ENCODE measurements around the gene FBXO24.

Gene FBXO24

GRCh38 chr7:100626530-100627237 is 40.6 kb downstream of the FBXO24 start:
- DNase-seq = peak; percentile 75

DNA sequence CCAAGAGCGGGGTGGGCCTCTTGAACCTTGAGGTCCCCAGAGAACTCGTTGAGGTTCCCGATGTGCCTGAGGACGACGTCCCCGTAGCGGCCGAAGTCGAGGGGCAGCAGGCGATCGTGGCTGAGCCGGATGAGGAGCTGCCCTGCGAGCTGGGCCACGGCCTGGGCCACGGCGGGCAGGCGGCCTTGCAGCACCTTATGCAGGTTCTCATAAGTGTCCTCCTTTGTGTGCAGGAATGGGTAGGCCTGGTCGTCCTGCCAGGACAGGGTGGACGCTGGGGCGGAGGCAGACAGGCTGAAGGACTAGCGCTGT is 41.1 kb downstream of the FBXO24 start:
- DNase-seq = no peak

DNA sequence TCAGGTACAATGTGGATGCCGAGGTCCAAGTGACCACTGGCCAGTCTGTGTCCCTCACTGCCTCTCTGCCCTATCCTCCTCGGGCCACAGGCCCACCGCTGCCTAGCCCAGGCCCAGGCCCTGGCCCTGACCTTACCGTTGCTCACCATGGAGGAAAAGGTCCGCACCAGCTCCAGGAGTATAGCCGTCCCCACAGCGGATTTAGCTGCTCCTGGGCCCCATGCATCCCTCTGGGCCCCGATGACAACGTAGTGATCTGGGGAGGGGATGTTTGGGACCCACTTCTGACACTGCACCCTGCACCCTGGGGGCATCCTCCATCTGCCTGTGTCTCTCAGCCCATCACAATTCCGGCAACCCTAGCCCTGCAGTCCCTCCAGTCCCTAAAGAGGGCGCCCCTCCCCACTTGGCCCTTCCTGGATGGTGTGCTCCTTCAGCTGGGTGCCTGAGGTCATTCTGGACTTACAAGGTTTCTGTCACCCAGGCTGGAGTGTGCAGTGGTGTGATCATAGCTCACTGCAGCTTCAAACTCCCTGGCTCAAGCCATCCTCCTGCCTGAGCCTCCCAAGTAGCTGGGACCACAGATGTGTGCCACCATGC is 43.1 kb downstream of the FBXO24 start:
- DNase-seq = peak; percentile 44

DNA sequence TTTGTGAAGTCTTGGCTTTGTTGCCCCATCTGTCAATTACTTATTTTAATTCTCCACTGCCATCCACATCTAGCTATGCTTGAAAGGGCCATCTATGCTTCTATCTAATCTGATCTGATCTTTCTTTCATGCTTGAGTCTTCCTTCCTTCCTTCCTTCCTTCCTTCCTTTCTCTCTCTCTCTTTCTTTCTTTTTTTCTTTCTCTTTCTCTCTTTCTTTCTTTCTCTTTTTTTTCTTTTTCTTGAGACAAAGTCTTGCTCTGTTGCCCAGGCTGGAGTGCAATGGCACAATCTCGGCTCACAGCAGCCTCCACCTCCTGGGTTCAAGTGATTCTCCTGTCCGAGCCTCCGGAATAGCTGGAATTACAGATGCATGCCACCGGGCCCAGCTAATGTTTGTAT is 43.9 kb downstream of the FBXO24 start:
- no peak for DNase-seq

DNA sequence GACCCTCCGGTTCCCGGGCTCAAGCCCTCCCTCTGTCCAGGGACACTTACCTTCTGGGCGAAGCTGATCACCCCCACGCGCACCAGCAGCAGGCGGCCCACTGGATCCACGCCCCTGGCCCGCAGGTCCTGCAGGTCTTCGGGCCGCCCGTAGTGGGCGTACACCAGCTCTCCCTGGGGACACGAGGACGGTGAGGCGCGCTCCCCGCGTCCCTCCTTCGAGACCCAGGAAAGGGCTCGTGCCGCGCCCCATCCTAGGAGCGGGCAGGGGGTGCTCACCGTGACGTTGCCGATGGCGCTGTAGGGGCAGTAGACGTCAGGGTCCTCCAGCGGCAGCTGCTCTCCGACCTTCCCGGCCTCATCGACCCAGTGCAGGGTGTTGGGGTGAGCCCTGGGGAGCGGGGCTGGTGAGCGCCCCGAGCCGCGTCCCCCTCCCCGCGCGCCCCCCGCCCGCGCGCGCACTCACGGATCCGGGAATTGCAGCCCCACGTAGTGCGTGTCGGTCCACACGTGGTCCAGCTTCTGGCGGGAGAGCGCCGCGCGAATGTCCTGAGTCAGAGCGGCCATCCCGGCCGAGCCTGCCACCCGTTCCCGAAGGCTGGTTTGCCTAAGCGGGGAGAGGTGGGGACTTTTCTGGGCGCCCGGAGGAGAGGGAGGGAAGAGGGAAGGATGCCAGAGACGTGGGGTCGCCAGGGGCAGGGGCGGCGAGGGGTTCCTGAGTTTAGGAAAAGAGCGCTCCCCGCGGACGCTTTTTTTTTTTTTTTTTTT is 47.0 kb downstream of the FBXO24 start:
- peak; percentile 44 for DNase-seq

DNA sequence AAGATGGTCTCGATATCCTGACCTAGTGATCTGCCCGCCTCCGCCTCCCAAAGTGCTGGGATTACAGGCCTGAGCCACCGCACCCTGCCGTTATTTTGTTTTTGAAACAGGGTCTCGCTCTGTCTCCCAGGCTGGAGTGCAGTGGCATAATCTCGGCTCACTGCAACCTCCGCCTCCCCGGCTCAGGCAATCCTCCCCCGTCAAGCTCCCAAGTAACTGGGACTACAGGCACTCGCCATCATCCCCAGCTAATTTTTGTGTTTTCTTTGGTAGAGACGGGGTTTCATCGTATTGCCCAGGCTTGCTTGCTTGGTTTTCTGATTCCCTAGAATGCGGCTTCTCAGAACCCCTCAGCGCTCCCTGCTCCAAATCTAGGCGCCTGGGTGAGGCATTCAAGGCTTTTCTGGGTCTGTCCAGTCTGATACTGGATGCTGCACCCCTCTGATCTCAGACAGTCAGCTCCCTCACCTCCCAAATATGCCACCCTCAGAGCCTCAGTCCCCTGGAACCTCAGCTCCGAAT is 53.9 kb downstream of the FBXO24 start:
- no peak for DNase-seq

DNA sequence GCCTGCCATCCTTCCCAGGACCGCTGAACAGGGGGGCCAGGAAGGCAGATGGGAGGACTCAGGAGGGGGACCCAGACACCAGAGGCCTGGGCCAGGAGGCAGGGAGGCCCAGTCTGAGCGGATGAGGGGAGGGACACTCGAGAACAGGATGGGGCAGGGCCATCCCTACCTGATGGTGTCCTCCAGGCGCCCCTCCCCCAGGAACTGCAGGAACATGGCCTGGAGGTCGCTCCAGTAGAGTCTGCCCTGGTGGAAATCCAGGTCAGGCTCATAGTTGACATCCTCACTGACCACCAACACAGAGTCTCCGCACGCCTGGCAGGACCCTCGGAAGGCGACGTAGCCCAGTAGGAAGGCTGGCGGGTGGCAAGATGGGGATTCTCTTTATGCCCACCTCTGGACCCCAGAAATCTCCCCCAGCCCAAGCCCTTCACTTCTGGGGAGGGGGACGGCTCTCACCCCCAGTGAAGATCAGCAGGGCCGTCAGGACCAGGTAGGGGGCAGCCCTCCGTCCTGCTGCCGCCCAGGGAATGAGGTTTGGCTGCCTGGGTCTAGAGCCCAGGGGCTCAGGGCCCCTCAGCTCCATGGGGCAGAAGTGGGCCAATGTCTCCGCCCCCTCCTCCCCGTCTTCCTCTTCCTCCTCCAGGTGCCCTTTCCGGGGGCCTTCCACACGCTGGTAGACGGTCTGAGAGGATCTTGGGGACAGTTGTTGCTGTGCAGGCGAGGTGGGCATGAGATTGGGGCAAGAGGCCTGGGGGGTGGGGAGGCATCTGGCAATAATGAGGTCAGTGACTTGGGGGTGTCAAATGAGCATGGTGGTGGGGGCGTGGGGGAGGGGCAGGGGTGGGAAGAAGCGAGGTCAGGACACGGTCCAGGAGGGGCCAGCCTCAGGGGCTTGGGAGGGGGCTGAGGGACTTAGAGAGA is 54.7 kb downstream of the FBXO24 start:
- DNase-seq = no peak

- no peak for DNase-seq
Observed at GRCh38 chr7:100641463-100641859, 55.3 kb downstream of the FBXO24 start, which contains the start of gene TFR2. TSS of gene TFR2 (minus strand) at chr7:100641552. CDS start at chr7:100641509, 43 bp downstream.

DNA sequence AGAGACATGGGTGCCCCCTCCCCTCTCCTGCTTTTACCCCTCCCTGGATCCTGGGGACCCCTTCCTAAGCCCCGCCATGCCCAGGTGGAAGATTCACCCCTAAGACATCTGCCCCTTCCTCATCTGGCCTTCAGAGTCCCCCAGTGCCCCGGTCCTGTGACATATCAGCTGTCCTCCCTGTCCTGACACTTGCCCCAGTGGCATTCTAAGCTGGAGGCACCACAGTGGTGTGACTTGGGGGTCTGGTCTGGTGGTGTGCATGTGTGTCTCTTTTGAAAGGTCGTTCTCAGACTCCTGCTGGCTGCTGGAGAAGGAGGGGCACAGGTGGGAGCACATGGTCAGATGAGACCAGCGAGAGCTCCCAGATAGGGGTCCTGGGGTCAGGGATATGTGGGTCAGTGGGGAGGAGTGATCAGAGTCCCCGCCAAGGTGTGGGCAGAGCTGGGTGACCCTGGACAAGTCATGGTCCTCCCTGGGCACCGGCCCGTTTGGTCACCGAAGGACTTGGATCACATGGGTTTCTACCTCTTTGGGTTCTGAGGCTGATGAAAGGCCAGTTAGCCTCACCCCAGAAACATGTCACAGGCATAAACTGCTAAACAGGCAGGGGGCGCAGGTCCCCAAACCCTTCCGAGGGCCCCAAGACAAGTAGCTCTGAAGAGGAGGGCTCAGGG is 55.9 kb downstream of the FBXO24 start:
- no peak for DNase-seq

GRCh38 chr7:100642534-100642907 is 56.4 kb downstream of the FBXO24 start:
- no peak for DNase-seq

- no peak for DNase-seq
Observed at GRCh38 chr7:100649826-100650565, 63.9 kb downstream of the FBXO24 start.
